PC-3 (cell line): ENCODE data around the gene UBR3. TPM values are rescaled to one million over a fixed set of nuclear protein-coding genes. Genes with fewer than 3 reads are reported as not detected.

Experiments used
- ATAC-seq: fragments of 200-7000 bp; cut with Tn5 transposase; 2 replicates; pipeline ENCODE4 v1.9.1; 2020; ENCODE audit warnings: mild to moderate bottlenecking, moderate library complexity
- BruUV-seq: library from RNA; stranded (reverse); fragments of 400-500 nt; replicated peaks from 2 replicates; lab custom pipeline; 2021; lab: Mats Ljungman, UMichigan
- CTCF ChIA-PET: fragments of 300-600 bp; sonication (Branson Sonifier 250); formaldehyde crosslinking; loops from one replicate; lab custom pipeline; 2022; ENCODE audit warnings: antibody characterized with exemption; lab: Charles Lee
- POLR2A ChIA-PET: fragments of 300-600 bp; sonication (Branson Sonifier 250); formaldehyde crosslinking; loops from one replicate; lab custom pipeline; 2022; ENCODE audit warnings: antibody characterized with exemption; ENCODE audit not compliant: unreplicated experiment; lab: Charles Lee
- DNase-seq: peaks from one replicate; pipeline ENCODE4 v3.0.0-alpha.2; 2015
- H2AFZ ChIP-seq: fragments of 300-600 bp; sonication (generic); 2 replicates; pipeline ENCODE4 v1.6.0; 2016; ENCODE audit warnings: antibody characterized with exemption, low read length
- H3F3A ChIP-seq: fragments of 300-600 bp; sonication (generic); one replicate; pipeline ENCODE4 v1.6.0; 2017; ENCODE audit warnings: antibody characterized with exemption, low read length, control low read depth, mild to moderate bottlenecking; ENCODE audit not compliant: unreplicated experiment
- H3K27ac ChIP-seq: fragments of 300-600 bp; sonication (generic); 2 replicates; pipeline ENCODE4 v1.5.1; 2016; ENCODE audit warnings: mild to moderate bottlenecking, low read length
- H3K27me3 ChIP-seq: fragments of 300-600 bp; sonication (generic); 2 replicates; pipeline ENCODE4 v1.6.1; 2016; ENCODE audit warnings: low read length, mixed read lengths
- H3K36me3 ChIP-seq: fragments of 300-600 bp; sonication (generic); 2 replicates; pipeline ENCODE4 v1.6.1; 2016; ENCODE audit warnings: low read depth, mixed run types, low read length, mixed read lengths
- H3K4me1 ChIP-seq: fragments of 300-600 bp; sonication (generic); 2 replicates; pipeline ENCODE4 v1.5.1; 2016; ENCODE audit warnings: low read length; ENCODE audit not compliant: insufficient read depth
- H3K4me2 ChIP-seq: fragments of 300-600 bp; sonication (generic); 2 replicates; pipeline ENCODE4 v1.6.0; 2016; ENCODE audit warnings: low read length
- H3K4me3 ChIP-seq: fragments of 300-600 bp; sonication (generic); 2 replicates; pipeline ENCODE4 v1.5.1; 2016; ENCODE audit warnings: mild to moderate bottlenecking, low read length, mixed read lengths
- H3K79me2 ChIP-seq: fragments of 300-600 bp; sonication (generic); 2 replicates; pipeline ENCODE4 v1.6.1; 2017; ENCODE audit warnings: low read length, mixed read lengths
- H3K9ac ChIP-seq: fragments of 300-600 bp; sonication (generic); 2 replicates; pipeline ENCODE4 v1.6.0; 2016; ENCODE audit warnings: mild to moderate bottlenecking, low read length
- H3K9me2 ChIP-seq: fragments of 300-600 bp; sonication (generic); replicated peaks from 2 replicates; pipeline ENCODE4 v1.6.1; 2016; ENCODE audit warnings: mixed run types, low read length, mixed read lengths
- H3K9me3 ChIP-seq: fragments of 300-600 bp; sonication (generic); 2 replicates; pipeline ENCODE4 v1.6.1; 2016; ENCODE audit warnings: low read length, mixed read lengths
- H4K20me1 ChIP-seq: fragments of 300-600 bp; sonication (generic); 2 replicates; pipeline ENCODE4 v1.6.1; 2016; ENCODE audit warnings: low read length, mixed read lengths
- CTCF ChIP-seq: fragments of 300-600 bp; sonication (generic); conservative IDR thresholded peaks from 2 replicates; pipeline ENCODE4 v1.5.1; 2017; ENCODE audit warnings: antibody characterized with exemption, low read depth, mild to moderate bottlenecking, low read length
- EZH2 ChIP-seq: fragments of 300-600 bp; sonication (generic); IDR thresholded peaks from one replicate; pipeline ENCODE4 v1.6.1; 2017; ENCODE audit warnings: antibody characterized with exemption, mild to moderate bottlenecking, low read length; ENCODE audit not compliant: unreplicated experiment
- EZH2phosphoT487 ChIP-seq: fragments of 300-600 bp; sonication (generic); IDR thresholded peaks from 2 replicates; pipeline ENCODE4 v1.6.1; 2018; ENCODE audit warnings: mild to moderate bottlenecking, antibody characterized with exemption, low read length, borderline replicate concordance
- intact Hi-C: fragments of 100-400 bp; cut with micrococcal nuclease; formaldehyde crosslinking; loops from 2 replicates; pipeline ENCODE4 v1.9.0; 2023
- total RNA-seq: library from RNA; depleted of rRNA; stranded (reverse); fragments of >200 nt; gene quantifications from 2 replicates; pipeline ENCODE4 v1.2.3, GENCODE V29; 2014

UBR3 gene
- total RNA-seq, 1 experiment from 2014 or later: 30.9 TPM

GRCh38 chr2:170026361-170026760 is 199.1 kb downstream of the UBR3 start:
- no peak overlapping the region for H3K27ac ChIP-seq
- H3K4me2 ChIP-seq: no peak overlapping the region
- BruUV-seq: no TSS peak
- no peak overlapping the region for H2AFZ ChIP-seq
- H3F3A ChIP-seq: no peaks in the 10 kb centered on the region
- H3K4me3 ChIP-seq: no peak overlapping the region
- CTCF ChIA-PET: no interaction called here
- intact Hi-C loops: no loop called here
- TF ChIP-seq EZH2 (no peak), CTCF (no peak), EZH2phosphoT487 (no peak)
- DNase-seq (no peak), ATAC-seq (no peak)
- H3K9me2 ChIP-seq: no peaks in the 10 kb centered on the region
- no peaks in the 10 kb centered on the region for H3K79me2 ChIP-seq
- no peaks in the 10 kb centered on the region for H3K9me3 ChIP-seq
- no peaks in the 10 kb centered on the region for H3K4me1 ChIP-seq
- H4K20me1 ChIP-seq: no peaks in the 10 kb centered on the region
- POLR2A ChIA-PET: no interaction called here
- no peak overlapping the region for H3K9ac ChIP-seq
- H3K36me3 ChIP-seq: no peaks in the 10 kb centered on the region
- no peaks in the 10 kb centered on the region for H3K27me3 ChIP-seq

DNA sequence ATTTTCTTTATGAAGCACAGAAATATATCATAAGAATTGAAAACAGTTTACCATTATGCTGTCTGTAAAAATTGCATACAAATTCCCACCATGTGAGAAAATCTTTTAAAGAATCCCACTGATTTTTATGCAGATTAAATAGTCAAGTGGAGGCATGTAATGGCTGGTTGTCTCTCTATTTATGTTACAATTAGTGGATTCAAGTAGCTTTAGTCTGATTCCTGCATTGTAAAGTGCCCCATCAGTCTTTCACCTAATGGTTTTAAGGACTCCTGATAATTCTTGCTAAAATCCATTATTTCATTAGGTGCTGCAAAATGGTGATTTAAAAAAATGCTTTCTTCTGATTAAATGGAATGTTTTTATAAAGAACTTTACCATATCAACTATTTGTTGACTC is 202.3 kb downstream of the UBR3 start:
- POLR2A ChIA-PET: no interaction called here
- Histone ChIP-seq H3K4me1 (no peaks in the 10 kb centered on the region), H3K4me3 (no peak overlapping the region), H3K27ac (no peak overlapping the region), H3K9me3 (no peaks in the 10 kb centered on the region), H4K20me1 (no peaks in the 10 kb centered on the region), H3K79me2 (no peaks in the 10 kb centered on the region), H3K9ac (no peak overlapping the region), H3K4me2 (no peak overlapping the region), H3K27me3 (no peaks in the 10 kb centered on the region), H3F3A (no peaks in the 10 kb centered on the region), H3K9me2 (no peaks in the 10 kb centered on the region), H2AFZ (no peak overlapping the region), H3K36me3 (no peaks in the 10 kb centered on the region)
- BruUV-seq: no TSS peak
- TF ChIP-seq EZH2 (no peak), EZH2phosphoT487 (no peak), CTCF (no peak)
- intact Hi-C loops: no loop called here
- ATAC-seq: no peak
- CTCF ChIA-PET: no interaction called here
- DNase-seq: no peak

DNA sequence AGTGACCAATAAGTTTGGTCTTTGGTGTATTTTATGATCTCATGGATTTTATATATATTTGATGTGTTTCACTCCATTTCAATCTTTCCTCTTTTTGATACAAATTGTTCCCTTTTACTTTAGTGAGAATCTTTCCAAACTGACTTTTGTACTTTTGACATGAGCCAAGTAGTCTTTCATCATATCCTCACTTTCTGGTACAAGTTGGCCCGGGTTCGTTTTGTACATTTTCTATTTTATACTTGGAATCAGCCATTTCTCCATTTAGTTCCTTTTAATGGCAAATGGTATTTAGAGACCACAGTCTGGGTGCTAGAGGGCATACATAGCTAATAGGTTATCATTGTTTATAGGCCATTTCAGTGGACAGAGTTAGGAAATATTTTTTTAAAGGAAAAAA is 202.8 kb downstream of the UBR3 start:
- H2AFZ ChIP-seq: no peak overlapping the region
- no peaks in the 10 kb centered on the region for H3K79me2 ChIP-seq
- H3K4me2 ChIP-seq: no peak overlapping the region
- TF ChIP-seq EZH2: no peak
- no peak for TF ChIP-seq CTCF
- TF ChIP-seq EZH2phosphoT487: no peak
- BruUV-seq: no TSS peak
- H3K9me3 ChIP-seq: no peaks in the 10 kb centered on the region
- no peaks in the 10 kb centered on the region for H3K4me1 ChIP-seq
- no peaks in the 10 kb centered on the region for H4K20me1 ChIP-seq
- no peak overlapping the region for H3K9ac ChIP-seq
- intact Hi-C loops: no loop called here
- no peaks in the 10 kb centered on the region for H3K27me3 ChIP-seq
- H3F3A ChIP-seq: no peaks in the 10 kb centered on the region
- ATAC-seq (no peak), DNase-seq (no peak)
- H3K36me3 ChIP-seq: no peaks in the 10 kb centered on the region
- no peak overlapping the region for H3K4me3 ChIP-seq
- ChIA-PET POLR2A (no interaction called here), CTCF (no interaction called here)
- H3K27ac ChIP-seq: no peak overlapping the region
- H3K9me2 ChIP-seq: no peaks in the 10 kb centered on the region
